Activated naive CD4-positive, alpha-beta T cell treated with anti-CD3 and anti-CD28 coated beads, Interleukin-2, amount 50 U/mL, for 72 hours (primary cell): ENCODE measurements around the gene SMYD1. TPM values are rescaled to one million over a fixed set of nuclear protein-coding genes. Genes with fewer than 3 reads are reported as not detected.
A peak's percentile ranks its signal among the peaks of the same experiment; 100 is the strongest.

Experiments
- ATAC-seq, 2 donors: fragments of 150-1000 bp; cut with Tn5 transposase; 2 replicates each; pipeline ENCODE4 v1.10.0; 2021; ENCODE audit warnings: mild to moderate bottlenecking in 2 of 2, moderate library complexity in 2 of 2
- DNase-seq, 2 donors: peaks; one replicate each; pipeline ENCODE4 v3.0.0; 2021 to 2022; ENCODE audit warnings: low spot score in 2 of 2
- H3K27ac Mint-ChIP-seq, 2 donors: one replicate each; pipeline ENCODE4 v1.8.0; 2022; ENCODE audit warnings: mild to moderate bottlenecking in 2 of 2, mixed read lengths in 2 of 2
- H3K36me3 Mint-ChIP-seq, 2 donors: one replicate each; pipeline ENCODE4 v1.8.0; 2022; ENCODE audit warnings: mixed read lengths in 2 of 2
- H3K9me3 Mint-ChIP-seq, 2 donors: one replicate each; pipeline ENCODE4 v1.8.0; 2022; ENCODE audit warnings: mixed read lengths in 2 of 2
- total RNA-seq, 2 donors: library from RNA; stranded (reverse); gene quantifications; one replicate each; pipeline ENCODE4 v1.2.3, GENCODE V29; 2022

SMYD1 gene
- total RNA-seq, 2 donors from 2014 or later = not detected

- H3K36me3 Mint-ChIP-seq = no peaks in the 10 kb centered on the region
- DNase-seq = no peak
- H3K27ac Mint-ChIP-seq = no peak overlapping the region
- ATAC-seq = no peak
- H3K9me3 Mint-ChIP-seq = no peaks in the 10 kb centered on the region
These were observed 55.7 kb downstream of the SMYD1 start for GRCh38 chr2:88123164-88123974.

- Mint-ChIP-seq H3K36me3 (no peaks in the 10 kb centered on the region), H3K27ac (no peak overlapping the region), H3K9me3 (no peaks in the 10 kb centered on the region)
- DNase-seq = no peak
- ATAC-seq = no peak
These were observed 56.6 kb downstream of the SMYD1 start for GRCh38 chr2:88123975-88124917.

GRCh38 chr2:88125344-88125923, 57.8 kb downstream of the SMYD1 start:
- Mint-ChIP-seq H3K36me3 (no peaks in the 10 kb centered on the region), H3K9me3 (no peaks in the 10 kb centered on the region), H3K27ac (no peak overlapping the region)
- DNase-seq (no peak), ATAC-seq (no peak)

- no peaks in the 10 kb centered on the region for H3K9me3 Mint-ChIP-seq
- ATAC-seq (no peak), DNase-seq (no peak)
- no peaks in the 10 kb centered on the region for H3K36me3 Mint-ChIP-seq
- H3K27ac Mint-ChIP-seq = no peak overlapping the region
These were observed 58.5 kb downstream of the SMYD1 start for GRCh38 chr2:88125924-88126771.

- Mint-ChIP-seq H3K9me3 (no peaks in the 10 kb centered on the region), H3K27ac (no peak overlapping the region), H3K36me3 (no peaks in the 10 kb centered on the region)
- no peak for ATAC-seq
- no peak for DNase-seq
These were observed 59.4 kb downstream of the SMYD1 start for GRCh38 chr2:88126772-88127637.

GRCh38 chr2:88127638-88127887, 59.9 kb downstream of the SMYD1 start:
- H3K9me3 Mint-ChIP-seq = no peaks in the 10 kb centered on the region
- no peak for DNase-seq
- no peak overlapping the region for H3K27ac Mint-ChIP-seq
- no peaks in the 10 kb centered on the region for H3K36me3 Mint-ChIP-seq
- ATAC-seq = no peak

GRCh38 chr2:88127888-88128653, 60.4 kb downstream of the SMYD1 start, which contains the start of gene FABP1:
Gene FABP1, minus strand, starts transcription at chr2:88128062. Its CDS starts 45 bp downstream, at chr2:88128017.
- Mint-ChIP-seq H3K27ac (no peak within 1 kb of the TSS), H3K36me3 (no peaks in the 10 kb centered on the region), H3K9me3 (no peaks in the 10 kb centered on the region)
- DNase-seq (no peak), ATAC-seq (no peak)

GRCh38 chr2:88128654-88129312, 61.2 kb downstream of the SMYD1 start:
- H3K27ac Mint-ChIP-seq = no peak overlapping the region
- no peaks in the 10 kb centered on the region for H3K36me3 Mint-ChIP-seq
- DNase-seq (no peak), ATAC-seq (no peak)
- H3K9me3 Mint-ChIP-seq = no peaks in the 10 kb centered on the region

- DNase-seq (no peak), ATAC-seq (no peak)
- H3K36me3 Mint-ChIP-seq = no peaks in the 10 kb centered on the region
- H3K27ac Mint-ChIP-seq = peak overlapping the region in 1 of 2 donors; percentile 62
- H3K9me3 Mint-ChIP-seq = no peaks in the 10 kb centered on the region
These were observed 61.8 kb downstream of the SMYD1 start for GRCh38 chr2:88129313-88129959.

- ATAC-seq = no peak
- no peak for DNase-seq
- Mint-ChIP-seq H3K27ac (no peak overlapping the region), H3K9me3 (no peaks in the 10 kb centered on the region), H3K36me3 (no peaks in the 10 kb centered on the region)
These were observed 63.8 kb downstream of the SMYD1 start for GRCh38 chr2:88131201-88131998.

- H3K27ac Mint-ChIP-seq = no peak overlapping the region
- DNase-seq (no peak), ATAC-seq (no peak)
- H3K9me3 Mint-ChIP-seq = no peaks in the 10 kb centered on the region
- no peaks in the 10 kb centered on the region for H3K36me3 Mint-ChIP-seq
These were observed 64.4 kb downstream of the SMYD1 start for GRCh38 chr2:88131999-88132368.

- ATAC-seq (no peak), DNase-seq (no peak)
- H3K36me3 Mint-ChIP-seq = no peaks in the 10 kb centered on the region
- no peaks in the 10 kb centered on the region for H3K9me3 Mint-ChIP-seq
- H3K27ac Mint-ChIP-seq = no peak overlapping the region
These were observed 66.2 kb downstream of the SMYD1 start for GRCh38 chr2:88133875-88134274.

- no peaks in the 10 kb centered on the region for H3K36me3 Mint-ChIP-seq
- DNase-seq (no peak), ATAC-seq (no peak)
- no peak overlapping the region for H3K27ac Mint-ChIP-seq
- peaks cover 0 to under 1% of the 10 kb centered on the region in 2 donors for H3K9me3 Mint-ChIP-seq
These were observed 69.2 kb downstream of the SMYD1 start for GRCh38 chr2:88136817-88137216.

GRCh38 chr2:88137833-88138232, 70.2 kb downstream of the SMYD1 start:
- DNase-seq (no peak), ATAC-seq (no peak)
- Mint-ChIP-seq H3K9me3 (peaks cover 0 to 4% of the 10 kb centered on the region in 2 donors), H3K36me3 (no peaks in the 10 kb centered on the region), H3K27ac (no peak overlapping the region)
